K562 (cell line): ENCODE measurements around the gene PHACTR3. TPM values are rescaled to one million over a fixed set of nuclear protein-coding genes. Genes with fewer than 3 reads are reported as not detected.

Experiments
- ATAC-seq: fragments of 200-7000 bp; cut with Tn5 transposase; 3 replicates; pipeline ENCODE4 v1.9.1; 2020; ENCODE audit warnings: moderate library complexity
- BruUV-seq: library from RNA; stranded (reverse); fragments of 400-500 nt; replicated peaks from 2 replicates; lab custom pipeline; 2021; lab: Mats Ljungman, UMichigan
- CTCF ChIA-PET: fragments of 300-600 bp; formaldehyde crosslinking; extraction: SDS; loops from one replicate; lab custom pipeline; 2021; ENCODE audit warnings: low intra/inter-chr PET ratio; lab: Yijun Ruan, JAX
- POLR2A ChIA-PET: fragments of 300-600, 350-650 bp; sonication (Branson Sonifier 250); formaldehyde crosslinking; extraction: SDS; loops from one replicate; lab custom pipeline; 2021; ENCODE audit warnings: antibody characterized with exemption, inconsistent platforms; lab: Yijun Ruan, JAX
- DNase-seq, 4 experiments: peaks; one replicate each; pipeline versions ENCODE4 v3.0.0 to v3.0.0-alpha.2; 2011 to 2018; ENCODE audit warnings: low spot score in 3 of 4, mixed read lengths in 3 of 4; ENCODE audit errors: extremely low read depth in 1 of 4
- FAIRE-seq: peaks from 2 replicates; lab custom pipeline; 2011; peaks lifted over from hg19 to GRCh38; lab: Jason Lieb, UNC
- H2AFZ ChIP-seq: 2 replicates; pipeline ENCODE4 v1.6.0; 2011; ENCODE audit warnings: low read depth, low read length, control low read depth, inconsistent platforms
- H3K27ac ChIP-seq: fragments of 200-600 bp; 3 replicates; pipeline ENCODE4 v1.8.0; 2011; ENCODE audit warnings: low read depth, mild to moderate bottlenecking, control low read depth, inconsistent platforms, low read length, moderate library complexity, mixed read lengths; ENCODE audit errors: extremely low read depth
- H3K27me3 ChIP-seq, 2 experiments: fragments of 300-600 bp in 1 of 2; 2 replicates in 1 of 2; 3 replicates in 1 of 2; pipeline versions ENCODE4 v1.6.0 to v1.8.0; 2011; ENCODE audit warnings: inconsistent platforms in 2 of 2, low read length in 2 of 2, mild to moderate bottlenecking in 1 of 2, mixed read lengths in 1 of 2, moderate library complexity in 1 of 2; ENCODE audit not compliant: control insufficient read depth in 2 of 2, insufficient read depth in 2 of 2
- H3K36me3 ChIP-seq: fragments of 300-600 bp; 3 replicates; pipeline ENCODE4 v1.8.0; 2011; ENCODE audit warnings: mild to moderate bottlenecking, low read length, inconsistent platforms; ENCODE audit not compliant: control insufficient read depth, insufficient read depth
- H3K4me1 ChIP-seq, 2 experiments: fragments of 200-600 bp in 1 of 2; replicated peaks in 1 of 2; 2 replicates in 1 of 2; 3 replicates in 1 of 2; pipeline versions ENCODE4 v1.5.1 to v1.8.0; 2011; ENCODE audit warnings: inconsistent platforms in 2 of 2, low read length in 2 of 2, mild to moderate bottlenecking in 1 of 2, mixed read lengths in 1 of 2, moderate library complexity in 1 of 2; ENCODE audit not compliant: control insufficient read depth in 2 of 2, insufficient read depth in 2 of 2
- H3K4me2 ChIP-seq: 2 replicates; pipeline ENCODE4 v1.6.1; 2011; ENCODE audit warnings: low read length, control low read depth, inconsistent platforms, mixed read lengths; ENCODE audit not compliant: insufficient read depth
- H3K4me3 ChIP-seq: fragments of 200-600 bp; sonication (generic), shearing (Covaris generic); 2 replicates; pipeline ENCODE4 v1.5.1; 2016; ENCODE audit warnings: control low read depth, inconsistent platforms
- H3K79me2 ChIP-seq: fragments of 200-600 bp; 3 replicates; pipeline ENCODE4 v1.8.0; 2011; ENCODE audit warnings: low read length, inconsistent platforms; ENCODE audit not compliant: control insufficient read depth, insufficient read depth
- H3K9ac ChIP-seq, 2 experiments: 2 replicates each; pipeline versions ENCODE4 v1.6.0 to v1.6.1; 2011; ENCODE audit warnings: low read depth in 2 of 2, low read length in 2 of 2, control low read depth in 1 of 2, inconsistent platforms in 1 of 2, mild to moderate bottlenecking in 1 of 2, mixed read lengths in 1 of 2; ENCODE audit not compliant: insufficient read depth in 1 of 2
- H3K9me1 ChIP-seq: one replicate; pipeline ENCODE4 v1.6.0; 2011; ENCODE audit warnings: inconsistent platforms, mild to moderate bottlenecking, low read length, moderate library complexity; ENCODE audit not compliant: control insufficient read depth, insufficient read depth
- H3K9me3 ChIP-seq: replicated peaks from 2 replicates; pipeline ENCODE4 v1.5.1; 2011; ENCODE audit warnings: low read depth, low read length, inconsistent platforms; ENCODE audit not compliant: control insufficient read depth, insufficient read depth
- H4K20me1 ChIP-seq: replicated peaks from 2 replicates; pipeline ENCODE4 v1.6.1; 2011; ENCODE audit warnings: low read length, inconsistent platforms, mixed read lengths; ENCODE audit not compliant: control insufficient read depth, insufficient read depth
- ETV5 ChIP-seq: sonication (generic); formaldehyde crosslinking; IDR thresholded peaks from 2 replicates; pipeline ENCODE4 v1.4.0; 2020; ENCODE audit warnings: low read depth, mild to moderate bottlenecking, missing genetic modification reagents
- PRPF4 ChIP-seq: fragments of 200-400 bp; formaldehyde crosslinking; IDR thresholded peaks from one replicate; pipeline ENCODE4 v1.6.1; 2017; ENCODE audit warnings: low read length, low read depth, mild to moderate bottlenecking; ENCODE audit not compliant: insufficient read depth, poor library complexity, severe bottlenecking
- SLC30A9 ChIP-seq: fragments of 250-450 bp; sonication (Bioruptor Pico); IDR thresholded peaks from 2 replicates; pipeline ENCODE4 v1.8.0; 2022; ENCODE audit warnings: mild to moderate bottlenecking, moderate library complexity
- ZNF707 ChIP-seq: fragments of 250-450 bp; sonication (Bioruptor Pico); conservative IDR thresholded peaks from 2 replicates; pipeline ENCODE4 v1.8.0; 2022; ENCODE audit warnings: inconsistent platforms, mild to moderate bottlenecking, moderate library complexity
- WGBS: fragments of 100-300 bp; shearing (Covaris generic); methylation state at CpG from one replicate; pipeline ENCODE4 v1.1.6; 2016; ENCODE audit warnings: low coverage, mixed read lengths; ENCODE audit not compliant: insufficient coverage; ENCODE audit errors: missing lambda C conversion rate; 5-methylcytosine and 5-hydroxymethylcytosine counted together
- in situ Hi-C: fragments of 300-500 bp; cut with MboI; formaldehyde crosslinking; loops from 4 replicates; pipeline ENCODE4 v1.15.0; 2018; ENCODE audit warnings: inconsistent platforms, mixed read lengths
- intact Hi-C: fragments of 100-400 bp; cut with micrococcal nuclease; formaldehyde crosslinking; loops from 2 replicates; pipeline ENCODE4 v1.14.2; 2022
- polyA plus RNA-seq, 8 experiments: library from polyadenylated mRNA; depleted of rRNA in 4 of 8; stranded (reverse) in 5 of 8; unstranded in 3 of 8; fragments of >200 nt; fragmentation: Nextera tagmentation in 2 of 8; fragmentation: Illumina TruSeq in 1 of 8; extraction: Ambion mirVana in 2 of 8; extraction: Trizol in 1 of 8; gene quantifications; 2 replicates each; pipeline versions ENCODE4 v1.2.1 to v1.2.3, GENCODE V29; 2011 to 2014; ENCODE audit warnings: inconsistent platforms in 1 of 8, missing spikeins in 1 of 8
- total RNA-seq, 7 experiments: library from RNA; depleted of rRNA in 6 of 7; stranded (reverse); fragments of >200 nt in 6 of 7; fragmentation: Illumina TruSeq in 2 of 7; extraction: Trizol in 2 of 7; gene quantifications; 2 replicates each; pipeline versions ENCODE4 v1.2.1 to v1.2.3, GENCODE V29; 2011 to 2021; ENCODE audit warnings: low replicate concordance in 1 of 7
- TF ChIP-seq, protein P1 (sequence below): fragments of 250-450 bp; sonication (Bioruptor Pico); IDR thresholded peaks from 2 replicates; pipeline ENCODE4 v1.8.0; 2022; ENCODE audit warnings: inconsistent platforms
- TF ChIP-seq, protein P2 (sequence below): fragments of 250-450 bp; sonication (Bioruptor Pico); IDR thresholded peaks from 2 replicates; pipeline ENCODE4 v1.5.0; 2020; ENCODE audit warnings: mild to moderate bottlenecking, borderline replicate concordance

Gene PHACTR3
- total and polyA plus RNA-seq, 9 of the 15 experiments (the other 6 are each of a cell fraction or from before 2014, with no cell fraction given) = not detected

DNA sequence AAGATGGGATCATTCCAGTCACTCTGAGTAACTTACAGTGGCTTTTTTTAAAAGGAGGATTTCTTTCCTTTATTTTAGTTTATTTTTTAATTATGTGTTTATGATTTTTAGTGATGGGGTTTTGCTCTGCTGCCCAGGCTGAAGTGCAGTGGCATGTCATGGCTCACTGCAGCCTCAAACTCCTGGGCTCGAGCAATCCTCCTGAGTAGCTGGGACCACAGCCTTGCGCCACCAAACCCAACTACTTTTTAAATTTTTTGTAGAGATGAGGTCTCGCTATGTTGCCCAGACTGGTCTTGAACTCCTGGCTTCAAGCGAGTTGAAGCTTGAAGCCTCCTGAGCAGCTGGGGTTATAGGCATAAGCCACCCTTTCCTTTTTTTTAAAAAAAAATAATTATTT is 31.8 kb upstream of the PHACTR3 start:
- H3K4me3 ChIP-seq = no peak overlapping the region
- H3K36me3 ChIP-seq = no peaks in the 10 kb centered on the region
- peaks cover 0 to 10% of the 10 kb centered on the region in 2 experiments; a peak in 2 of 5 replicates for H3K4me1 ChIP-seq
- CTCF ChIA-PET = interaction anchor here (1.9 kb wide), 1 partner anchor 179 kb away, joined by 8 read pairs; no protein-coding TSS in a partner anchor
- no peak for DNase-seq
- no peaks in the 10 kb centered on the region for H3K79me2 ChIP-seq
- FAIRE-seq = no peak
- no peaks in the 10 kb centered on the region for H3K9me3 ChIP-seq
- no peak overlapping the region for H2AFZ ChIP-seq
- POLR2A ChIA-PET = no interaction called here
- H3K9ac ChIP-seq = no peak overlapping the region
- H3K4me2 ChIP-seq = no peak overlapping the region
- peaks cover 5% of the 10 kb centered on the region; the same call in 1 of the 2 replicates for H4K20me1 ChIP-seq
- no peak for ATAC-seq
- H3K27ac ChIP-seq = no peak overlapping the region
- 0% methylated on average over 4 of the region's 4 CpGs for WGBS
- TF ChIP-seq, protein P1, sequence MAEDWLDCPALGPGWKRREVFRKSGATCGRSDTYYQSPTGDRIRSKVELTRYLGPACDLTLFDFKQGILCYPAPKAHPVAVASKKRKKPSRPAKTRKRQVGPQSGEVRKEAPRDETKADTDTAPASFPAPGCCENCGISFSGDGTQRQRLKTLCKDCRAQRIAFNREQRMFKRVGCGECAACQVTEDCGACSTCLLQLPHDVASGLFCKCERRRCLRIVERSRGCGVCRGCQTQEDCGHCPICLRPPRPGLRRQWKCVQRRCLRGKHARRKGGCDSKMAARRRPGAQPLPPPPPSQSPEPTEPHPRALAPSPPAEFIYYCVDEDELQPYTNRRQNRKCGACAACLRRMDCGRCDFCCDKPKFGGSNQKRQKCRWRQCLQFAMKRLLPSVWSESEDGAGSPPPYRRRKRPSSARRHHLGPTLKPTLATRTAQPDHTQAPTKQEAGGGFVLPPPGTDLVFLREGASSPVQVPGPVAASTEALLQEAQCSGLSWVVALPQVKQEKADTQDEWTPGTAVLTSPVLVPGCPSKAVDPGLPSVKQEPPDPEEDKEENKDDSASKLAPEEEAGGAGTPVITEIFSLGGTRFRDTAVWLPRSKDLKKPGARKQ = no peak
- TF ChIP-seq SLC30A9 (CRISPR knock-in tag) (no peak), ZNF707 (no peak), ETV5 (no peak), PRPF4 (no peak)
- TF ChIP-seq, protein P2, sequence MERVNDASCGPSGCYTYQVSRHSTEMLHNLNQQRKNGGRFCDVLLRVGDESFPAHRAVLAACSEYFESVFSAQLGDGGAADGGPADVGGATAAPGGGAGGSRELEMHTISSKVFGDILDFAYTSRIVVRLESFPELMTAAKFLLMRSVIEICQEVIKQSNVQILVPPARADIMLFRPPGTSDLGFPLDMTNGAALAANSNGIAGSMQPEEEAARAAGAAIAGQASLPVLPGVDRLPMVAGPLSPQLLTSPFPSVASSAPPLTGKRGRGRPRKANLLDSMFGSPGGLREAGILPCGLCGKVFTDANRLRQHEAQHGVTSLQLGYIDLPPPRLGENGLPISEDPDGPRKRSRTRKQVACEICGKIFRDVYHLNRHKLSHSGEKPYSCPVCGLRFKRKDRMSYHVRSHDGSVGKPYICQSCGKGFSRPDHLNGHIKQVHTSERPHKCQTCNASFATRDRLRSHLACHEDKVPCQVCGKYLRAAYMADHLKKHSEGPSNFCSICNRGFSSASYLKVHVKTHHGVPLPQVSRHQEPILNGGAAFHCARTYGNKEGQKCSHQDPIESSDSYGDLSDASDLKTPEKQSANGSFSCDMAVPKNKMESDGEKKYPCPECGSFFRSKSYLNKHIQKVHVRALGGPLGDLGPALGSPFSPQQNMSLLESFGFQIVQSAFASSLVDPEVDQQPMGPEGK (CRISPR knock-in tag) = no peak
- TF ChIP-seq, all 486 proteins: peak for 0
- Histone ChIP-seq H3K9me1 (no peaks in the 10 kb centered on the region), H3K27me3 (peaks cover 4 to 20% of the 10 kb centered on the region in 2 experiments; a peak in 3 of 5 replicates)
- intact Hi-C loops (no loop called here), in situ Hi-C loops (no loop called here)
- no TSS peak for BruUV-seq
